GM23338 (cell line): ENCODE measurements around the gene PPP2R5B. TPM values are rescaled to one million over a fixed set of nuclear protein-coding genes. Genes with fewer than 3 reads are reported as not detected.

Experiments used
- ATAC-seq: fragments of 200-7000 bp; cut with Tn5 transposase; 3 replicates; pipeline ENCODE4 v1.9.1; 2020
- DNase-seq: peaks from one replicate; pipeline ENCODE4 v3.0.0-alpha.2; 2015; ENCODE audit warnings: low spot score
- H2AFZ ChIP-seq: fragments of 200-600 bp; sonication (generic); 2 replicates; pipeline ENCODE4 v1.8.0; 2016; ENCODE audit warnings: antibody characterized with exemption, mild to moderate bottlenecking, moderate library complexity
- H3F3A ChIP-seq: fragments of 200-600 bp; sonication (generic); replicated peaks from 2 replicates; pipeline ENCODE4 v1.8.0; 2017; ENCODE audit warnings: antibody characterized with exemption, mixed run types, low read depth
- H3K27ac ChIP-seq: fragments of 200-600 bp; sonication (generic); 2 replicates; pipeline ENCODE4 v1.6.1; 2016; ENCODE audit warnings: low read depth
- H3K27me3 ChIP-seq: fragments of 200-600 bp; sonication (generic); 2 replicates; pipeline ENCODE4 v1.8.0; 2016; ENCODE audit warnings: mild to moderate bottlenecking, mixed run types, moderate library complexity; ENCODE audit not compliant: insufficient read depth
- H3K36me3 ChIP-seq: fragments of 200-600 bp; sonication (generic); 2 replicates; pipeline ENCODE4 v1.8.0; 2016; ENCODE audit warnings: mild to moderate bottlenecking; ENCODE audit not compliant: insufficient read depth
- H3K4me1 ChIP-seq: fragments of 200-600 bp; sonication (generic); 2 replicates; pipeline ENCODE4 v1.8.0; 2016; ENCODE audit warnings: mild to moderate bottlenecking, moderate library complexity; ENCODE audit not compliant: insufficient read depth
- H3K4me2 ChIP-seq: fragments of 200-600 bp; sonication (generic); 2 replicates; pipeline ENCODE4 v1.7.1; 2017; ENCODE audit warnings: mixed run types
- H3K4me3 ChIP-seq: fragments of 200-600 bp; sonication (generic); 2 replicates; pipeline ENCODE4 v1.6.1; 2016; ENCODE audit warnings: mixed run types
- H3K79me2 ChIP-seq: fragments of 200-600 bp; sonication (generic); replicated peaks from 2 replicates; pipeline ENCODE4 v1.8.0; 2017; ENCODE audit warnings: mild to moderate bottlenecking; ENCODE audit not compliant: insufficient read depth
- H3K9me2 ChIP-seq: fragments of 200-600 bp; sonication (generic); 2 replicates; pipeline ENCODE4 v1.8.0; 2017; ENCODE audit not compliant: insufficient read depth
- H4K20me1 ChIP-seq: fragments of 200-600 bp; sonication (generic); replicated peaks from 2 replicates; pipeline ENCODE4 v1.8.0; 2017; ENCODE audit warnings: mild to moderate bottlenecking; ENCODE audit not compliant: insufficient read depth
- H3K27ac Mint-ChIP-seq: 2 replicates; pipeline ENCODE4 v1.8.0; 2020; ENCODE audit warnings: inconsistent platforms, mild to moderate bottlenecking, moderate library complexity, mixed read lengths
- H3K27me3 Mint-ChIP-seq: 3 replicates; pipeline ENCODE4 v1.8.0; 2022; ENCODE audit warnings: low read depth, mild to moderate bottlenecking, moderate library complexity, mixed read lengths, inconsistent platforms; ENCODE audit not compliant: insufficient read depth, poor library complexity
- H3K36me3 Mint-ChIP-seq: 3 replicates; pipeline ENCODE4 v1.8.0; 2021; ENCODE audit warnings: low read depth, mild to moderate bottlenecking, inconsistent platforms, moderate library complexity, mixed read lengths
- H3K4me1 Mint-ChIP-seq: 3 replicates; pipeline ENCODE4 v1.8.0; 2020; ENCODE audit warnings: mild to moderate bottlenecking, inconsistent platforms, mixed read lengths
- H3K4me3 Mint-ChIP-seq: 3 replicates; pipeline ENCODE4 v1.8.0; 2021; ENCODE audit warnings: moderate library complexity, mild to moderate bottlenecking, inconsistent platforms, mixed read lengths
- H3K9me3 Mint-ChIP-seq: 3 replicates; pipeline ENCODE4 v1.8.0; 2020; ENCODE audit warnings: moderate library complexity, mild to moderate bottlenecking, inconsistent platforms, mixed read lengths
- CREB1 ChIP-seq: fragments of 250-450 bp; sonication (Bioruptor Pico); IDR thresholded peaks from 2 replicates; pipeline ENCODE4 v1.5.0; 2020; ENCODE audit warnings: low read depth, mild to moderate bottlenecking, moderate library complexity
- JUNB ChIP-seq: IDR thresholded peaks from one replicate; pipeline ENCODE4 v1.6.1; 2016; ENCODE audit warnings: antibody characterized with exemption; ENCODE audit not compliant: unreplicated experiment
- polyA plus RNA-seq: library from polyadenylated mRNA; unstranded; fragments of >200 nt; fragmentation: Nextera tagmentation; extraction: Ambion mirVana; gene quantifications from 2 replicates; pipeline ENCODE4 v1.2.1, GENCODE V29; 2016
- total RNA-seq: library from RNA; depleted of rRNA; stranded (reverse); fragments of >200 nt; shearing (Covaris generic); gene quantifications from 2 replicates; pipeline ENCODE4 v1.2.3, GENCODE V29; 2014
- TF ChIP-seq, protein P1 (sequence below): fragments of 250-450 bp; sonication (Bioruptor Pico); IDR thresholded peaks from 2 replicates; pipeline ENCODE4 v1.5.0; 2020; ENCODE audit warnings: mild to moderate bottlenecking, moderate library complexity

PPP2R5B gene
- total and polyA plus RNA-seq, 2 experiments from 2014 or later: 2.8 to 5.8 TPM

DNA sequence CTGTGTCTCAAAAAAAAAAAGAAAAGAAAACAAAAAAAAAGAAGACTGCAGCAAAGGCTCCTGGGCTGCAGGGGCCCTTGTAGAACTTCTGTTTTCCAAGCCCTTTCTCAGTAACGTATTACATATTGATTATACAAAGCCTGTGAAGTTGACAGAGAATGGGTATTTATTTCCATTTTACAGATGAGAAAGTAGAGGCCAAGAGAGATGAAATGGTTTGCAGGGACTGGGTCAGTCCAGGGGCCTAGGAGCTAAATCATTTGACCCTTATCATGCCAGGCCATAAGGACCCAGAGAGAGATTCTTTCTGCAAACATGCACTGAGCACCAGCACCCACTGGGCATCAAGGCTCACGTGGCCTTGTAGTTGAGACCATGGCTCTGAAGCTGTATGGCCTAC lies 4.5 kb downstream of the PPP2R5B start:
- no peaks in the 10 kb centered on the region; the same call in 1 of the 2 replicates for H3K4me1 ChIP-seq
- DNase-seq (no peak), ATAC-seq (no peak)
- H3K4me3 ChIP-seq: no peak overlapping the region
- no peaks in the 10 kb centered on the region for H3K9me2 ChIP-seq
- H3K4me3 Mint-ChIP-seq: no peak overlapping the region
- H3K27ac ChIP-seq: no peak overlapping the region
- H3K4me2 ChIP-seq: no peak overlapping the region
- no peaks in the 10 kb centered on the region; the same call in 1 of the 2 replicates for H4K20me1 ChIP-seq
- H3K27me3 Mint-ChIP-seq: peaks cover 12% of the 10 kb centered on the region
- H3K4me1 Mint-ChIP-seq: peaks cover 13% of the 10 kb centered on the region; the same call in 2 of the 3 replicates
- H3K9me3 Mint-ChIP-seq: no peaks in the 10 kb centered on the region; the same call in 2 of the 3 replicates
- TF ChIP-seq, protein P1, sequence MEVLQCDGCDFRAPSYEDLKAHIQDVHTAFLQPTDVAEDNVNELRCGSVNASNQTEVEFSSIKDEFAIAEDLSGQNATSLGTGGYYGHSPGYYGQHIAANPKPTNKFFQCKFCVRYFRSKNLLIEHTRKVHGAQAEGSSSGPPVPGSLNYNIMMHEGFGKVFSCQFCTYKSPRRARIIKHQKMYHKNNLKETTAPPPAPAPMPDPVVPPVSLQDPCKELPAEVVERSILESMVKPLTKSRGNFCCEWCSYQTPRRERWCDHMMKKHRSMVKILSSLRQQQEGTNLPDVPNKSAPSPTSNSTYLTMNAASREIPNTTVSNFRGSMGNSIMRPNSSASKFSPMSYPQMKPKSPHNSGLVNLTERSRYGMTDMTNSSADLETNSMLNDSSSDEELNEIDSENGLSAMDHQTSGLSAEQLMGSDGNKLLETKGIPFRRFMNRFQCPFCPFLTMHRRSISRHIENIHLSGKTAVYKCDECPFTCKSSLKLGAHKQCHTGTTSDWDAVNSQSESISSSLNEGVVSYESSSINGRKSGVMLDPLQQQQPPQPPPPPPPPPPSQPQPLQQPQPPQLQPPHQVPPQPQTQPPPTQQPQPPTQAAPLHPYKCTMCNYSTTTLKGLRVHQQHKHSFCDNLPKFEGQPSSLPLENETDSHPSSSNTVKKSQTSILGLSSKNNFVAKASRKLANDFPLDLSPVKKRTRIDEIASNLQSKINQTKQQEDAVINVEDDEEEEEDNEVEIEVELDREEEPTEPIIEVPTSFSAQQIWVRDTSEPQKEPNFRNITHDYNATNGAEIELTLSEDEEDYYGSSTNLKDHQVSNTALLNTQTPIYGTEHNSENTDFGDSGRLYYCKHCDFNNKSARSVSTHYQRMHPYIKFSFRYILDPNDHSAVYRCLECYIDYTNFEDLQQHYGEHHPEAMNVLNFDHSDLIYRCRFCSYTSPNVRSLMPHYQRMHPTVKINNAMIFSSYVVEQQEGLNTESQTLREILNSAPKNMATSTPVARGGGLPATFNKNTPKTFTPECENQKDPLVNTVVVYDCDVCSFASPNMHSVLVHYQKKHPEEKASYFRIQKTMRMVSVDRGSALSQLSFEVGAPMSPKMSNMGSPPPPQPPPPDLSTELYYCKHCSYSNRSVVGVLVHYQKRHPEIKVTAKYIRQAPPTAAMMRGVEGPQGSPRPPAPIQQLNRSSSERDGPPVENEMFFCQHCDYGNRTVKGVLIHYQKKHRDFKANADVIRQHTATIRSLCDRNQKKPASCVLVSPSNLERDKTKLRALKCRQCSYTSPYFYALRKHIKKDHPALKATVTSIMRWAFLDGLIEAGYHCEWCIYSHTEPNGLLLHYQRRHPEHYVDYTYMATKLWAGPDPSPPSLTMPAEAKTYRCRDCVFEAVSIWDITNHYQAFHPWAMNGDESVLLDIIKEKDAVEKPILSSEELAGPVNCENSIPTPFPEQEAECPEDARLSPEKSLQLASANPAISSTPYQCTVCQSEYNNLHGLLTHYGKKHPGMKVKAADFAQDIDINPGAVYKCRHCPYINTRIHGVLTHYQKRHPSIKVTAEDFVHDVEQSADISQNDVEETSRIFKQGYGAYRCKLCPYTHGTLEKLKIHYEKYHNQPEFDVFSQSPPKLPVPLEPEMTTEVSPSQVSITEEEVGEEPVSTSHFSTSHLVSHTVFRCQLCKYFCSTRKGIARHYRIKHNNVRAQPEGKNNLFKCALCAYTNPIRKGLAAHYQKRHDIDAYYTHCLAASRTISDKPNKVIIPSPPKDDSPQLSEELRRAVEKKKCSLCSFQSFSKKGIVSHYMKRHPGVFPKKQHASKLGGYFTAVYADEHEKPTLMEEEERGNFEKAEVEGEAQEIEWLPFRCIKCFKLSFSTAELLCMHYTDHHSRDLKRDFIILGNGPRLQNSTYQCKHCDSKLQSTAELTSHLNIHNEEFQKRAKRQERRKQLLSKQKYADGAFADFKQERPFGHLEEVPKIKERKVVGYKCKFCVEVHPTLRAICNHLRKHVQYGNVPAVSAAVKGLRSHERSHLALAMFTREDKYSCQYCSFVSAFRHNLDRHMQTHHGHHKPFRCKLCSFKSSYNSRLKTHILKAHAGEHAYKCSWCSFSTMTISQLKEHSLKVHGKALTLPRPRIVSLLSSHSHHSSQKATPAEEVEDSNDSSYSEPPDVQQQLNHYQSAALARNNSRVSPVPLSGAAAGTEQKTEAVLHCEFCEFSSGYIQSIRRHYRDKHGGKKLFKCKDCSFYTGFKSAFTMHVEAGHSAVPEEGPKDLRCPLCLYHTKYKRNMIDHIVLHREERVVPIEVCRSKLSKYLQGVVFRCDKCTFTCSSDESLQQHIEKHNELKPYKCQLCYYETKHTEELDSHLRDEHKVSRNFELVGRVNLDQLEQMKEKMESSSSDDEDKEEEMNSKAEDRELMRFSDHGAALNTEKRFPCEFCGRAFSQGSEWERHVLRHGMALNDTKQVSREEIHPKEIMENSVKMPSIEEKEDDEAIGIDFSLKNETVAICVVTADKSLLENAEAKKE: no peak
- H3K36me3 ChIP-seq: no peaks in the 10 kb centered on the region
- H2AFZ ChIP-seq: no peak overlapping the region
- no peaks in the 10 kb centered on the region for H3K27me3 ChIP-seq
- no peaks in the 10 kb centered on the region for H3F3A ChIP-seq
- no peaks in the 10 kb centered on the region for H3K36me3 Mint-ChIP-seq
- no peak overlapping the region for H3K27ac Mint-ChIP-seq
- no peaks in the 10 kb centered on the region for H3K79me2 ChIP-seq

DNA sequence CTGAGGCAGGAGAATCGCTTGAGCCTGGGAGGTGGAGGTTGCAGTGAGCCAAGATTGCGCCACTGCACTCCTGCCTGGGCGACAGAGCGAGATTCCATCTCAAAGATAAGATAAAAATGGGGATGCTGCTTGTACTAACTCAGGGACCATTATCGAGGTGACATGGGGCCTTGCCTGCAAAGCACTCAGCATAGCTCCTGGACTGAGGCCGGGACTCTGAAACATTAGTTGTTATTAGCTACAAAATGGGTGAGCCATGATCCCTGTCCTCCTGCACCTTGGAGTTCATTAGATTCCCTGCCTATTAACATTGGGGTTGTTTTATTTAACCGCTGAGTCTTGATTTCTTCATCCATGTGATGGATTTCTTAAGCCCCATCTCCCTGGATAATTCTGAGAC lies 5.1 kb downstream of the PPP2R5B start:
- Histone ChIP-seq H3K9me2 (no peaks in the 10 kb centered on the region), H3K4me1 (no peaks in the 10 kb centered on the region; the same call in 1 of the 2 replicates), H2AFZ (no peak overlapping the region), H3K27me3 (no peaks in the 10 kb centered on the region), H4K20me1 (no peaks in the 10 kb centered on the region; the same call in 1 of the 2 replicates), H3K79me2 (no peaks in the 10 kb centered on the region), H3F3A (no peaks in the 10 kb centered on the region), H3K4me3 (no peak overlapping the region), H3K36me3 (no peaks in the 10 kb centered on the region), H3K4me2 (no peak overlapping the region), H3K27ac (no peak overlapping the region)
- no peaks in the 10 kb centered on the region; the same call in 2 of the 3 replicates for H3K9me3 Mint-ChIP-seq
- no peak overlapping the region for H3K4me3 Mint-ChIP-seq
- no peaks in the 10 kb centered on the region for H3K36me3 Mint-ChIP-seq
- no peak for ATAC-seq
- peaks cover 16% of the 10 kb centered on the region for H3K4me1 Mint-ChIP-seq
- TF ChIP-seq JUNB (no peak), CREB1 (CRISPR knock-in tag) (no peak)
- TF ChIP-seq, protein P1: no peak
- H3K27me3 Mint-ChIP-seq: peaks cover 11% of the 10 kb centered on the region
- H3K27ac Mint-ChIP-seq: no peak overlapping the region
- no peak for DNase-seq
